Measurements from ENCODE around the gene TSPAN18.

Gene TSPAN18

DNA sequence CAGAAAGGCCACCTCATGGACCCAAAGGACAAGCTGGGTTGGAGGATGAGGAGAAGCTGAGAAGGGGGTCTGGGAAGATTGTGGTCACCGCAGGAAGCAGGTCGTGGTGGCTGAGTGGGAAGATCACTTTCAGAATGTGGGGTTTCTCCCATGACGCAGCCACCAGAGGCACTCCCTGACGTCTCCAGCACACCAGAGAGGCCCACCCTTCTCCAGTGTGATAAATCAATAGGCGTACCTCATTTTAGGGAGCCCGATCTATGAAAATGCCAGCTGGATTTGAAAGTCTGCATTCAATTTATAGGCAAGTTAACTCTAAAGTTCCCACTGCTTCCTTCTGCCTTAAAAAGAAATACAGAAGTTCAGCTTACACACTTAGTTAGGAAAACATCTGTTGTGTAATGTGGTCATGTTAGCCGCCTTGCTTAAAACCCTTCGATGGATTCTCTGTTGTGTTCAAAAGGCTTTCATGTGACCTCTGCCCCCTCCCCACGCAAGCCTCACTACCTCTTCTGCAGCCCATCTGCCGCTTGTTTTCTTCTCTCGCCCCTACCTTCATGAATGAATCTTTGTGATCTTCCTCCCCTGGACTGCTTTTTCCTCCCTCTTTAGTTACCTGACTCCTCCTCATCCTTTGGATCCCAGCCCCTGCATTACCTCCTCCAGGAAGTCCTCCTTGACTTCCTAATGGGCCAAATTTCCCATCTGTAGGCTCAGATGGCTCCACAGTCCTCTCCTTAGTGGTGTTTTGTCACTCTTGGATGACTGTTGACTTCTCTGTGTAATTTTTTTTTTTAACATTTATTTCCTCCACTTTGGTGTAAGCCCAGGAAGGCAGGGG lies 10.7 kb downstream of the TSPAN18 start:
- DNase-seq (ENCODE audit: insufficient read length, low spot score): no peak
- TF ChIP-seq, protein P1, sequence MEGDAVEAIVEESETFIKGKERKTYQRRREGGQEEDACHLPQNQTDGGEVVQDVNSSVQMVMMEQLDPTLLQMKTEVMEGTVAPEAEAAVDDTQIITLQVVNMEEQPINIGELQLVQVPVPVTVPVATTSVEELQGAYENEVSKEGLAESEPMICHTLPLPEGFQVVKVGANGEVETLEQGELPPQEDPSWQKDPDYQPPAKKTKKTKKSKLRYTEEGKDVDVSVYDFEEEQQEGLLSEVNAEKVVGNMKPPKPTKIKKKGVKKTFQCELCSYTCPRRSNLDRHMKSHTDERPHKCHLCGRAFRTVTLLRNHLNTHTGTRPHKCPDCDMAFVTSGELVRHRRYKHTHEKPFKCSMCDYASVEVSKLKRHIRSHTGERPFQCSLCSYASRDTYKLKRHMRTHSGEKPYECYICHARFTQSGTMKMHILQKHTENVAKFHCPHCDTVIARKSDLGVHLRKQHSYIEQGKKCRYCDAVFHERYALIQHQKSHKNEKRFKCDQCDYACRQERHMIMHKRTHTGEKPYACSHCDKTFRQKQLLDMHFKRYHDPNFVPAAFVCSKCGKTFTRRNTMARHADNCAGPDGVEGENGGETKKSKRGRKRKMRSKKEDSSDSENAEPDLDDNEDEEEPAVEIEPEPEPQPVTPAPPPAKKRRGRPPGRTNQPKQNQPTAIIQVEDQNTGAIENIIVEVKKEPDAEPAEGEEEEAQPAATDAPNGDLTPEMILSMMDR (IDR thresholded peaks at IDR 0.05; ENCODE audit: insufficient read depth, missing control alignments): no peak
- FAIRE-seq: no peak

DNA sequence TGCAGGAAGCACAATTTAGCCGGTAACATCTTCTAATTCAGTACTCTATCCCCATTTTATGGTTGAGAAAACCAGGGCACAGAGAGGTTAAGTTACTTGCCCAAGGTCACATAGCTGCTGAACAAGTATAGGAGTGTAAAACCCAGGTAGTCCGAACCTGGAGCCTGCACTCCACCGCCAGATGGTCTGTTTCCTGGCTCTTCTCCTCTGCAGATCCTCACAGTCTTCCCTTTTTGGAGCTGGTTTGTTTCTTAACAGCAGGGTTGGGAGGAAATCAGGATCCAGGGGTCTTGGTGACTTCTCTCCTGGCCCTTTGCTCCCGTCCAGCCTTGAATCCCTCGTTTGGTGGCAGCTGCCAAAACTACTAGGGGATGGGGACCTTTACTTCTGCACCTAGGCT lies 12.0 kb downstream of the TSPAN18 start:
- DNase-seq (ENCODE audit: insufficient read length, low spot score) (no peak), FAIRE-seq (no peak)
- TF ChIP-seq, protein P1 (IDR thresholded peaks at IDR 0.05; ENCODE audit: insufficient read depth, missing control alignments): no peak

DNA sequence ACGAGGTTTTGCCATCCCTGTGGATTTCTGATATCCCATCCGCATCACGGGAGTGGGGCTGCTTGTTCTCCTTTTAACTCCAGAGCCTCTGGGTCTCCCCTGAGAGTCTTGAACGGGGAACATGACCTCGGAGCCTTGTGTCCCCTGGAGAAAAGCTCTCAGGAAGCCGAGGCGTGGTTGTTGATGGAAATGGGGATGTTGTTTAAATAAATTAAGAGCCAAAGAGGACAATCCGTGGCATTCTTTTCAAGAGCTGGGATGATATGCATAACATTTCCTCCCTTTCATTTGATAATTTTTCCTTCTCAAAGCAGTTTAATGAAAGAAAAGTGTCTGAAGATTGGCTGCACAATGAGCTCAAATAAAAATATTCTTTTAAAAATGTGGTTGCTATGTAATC lies 14.2 kb downstream of the TSPAN18 start:
- TF ChIP-seq, protein P1 (IDR thresholded peaks at IDR 0.05; ENCODE audit: insufficient read depth, missing control alignments): no peak
- no peak for DNase-seq (ENCODE audit: insufficient read length, low spot score)
- no peak for FAIRE-seq

DNA sequence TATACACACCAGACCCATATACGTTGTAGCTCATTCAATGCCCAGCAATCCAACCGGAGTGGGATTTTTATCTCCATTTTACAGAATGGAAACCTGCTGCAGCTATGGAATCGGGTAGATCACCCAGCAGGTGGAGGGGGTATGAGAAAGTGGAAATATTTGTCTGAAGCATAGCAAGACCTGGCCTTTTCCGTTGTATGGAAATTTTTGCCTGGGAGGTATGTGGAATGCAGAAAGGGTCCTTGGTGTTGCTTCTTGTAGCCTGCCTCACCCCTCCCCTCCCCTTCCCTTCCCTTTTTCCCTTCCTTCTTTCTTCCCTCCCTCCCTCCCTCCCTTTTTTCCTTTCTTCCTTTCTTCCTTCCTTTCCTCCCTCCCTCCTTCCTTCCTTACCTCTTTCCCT lies 15.2 kb downstream of the TSPAN18 start:
- FAIRE-seq (no peak), DNase-seq (ENCODE audit: insufficient read length, low spot score) (no peak)
- TF ChIP-seq, protein P1 (IDR thresholded peaks at IDR 0.05; ENCODE audit: insufficient read depth, missing control alignments): no peak

DNA sequence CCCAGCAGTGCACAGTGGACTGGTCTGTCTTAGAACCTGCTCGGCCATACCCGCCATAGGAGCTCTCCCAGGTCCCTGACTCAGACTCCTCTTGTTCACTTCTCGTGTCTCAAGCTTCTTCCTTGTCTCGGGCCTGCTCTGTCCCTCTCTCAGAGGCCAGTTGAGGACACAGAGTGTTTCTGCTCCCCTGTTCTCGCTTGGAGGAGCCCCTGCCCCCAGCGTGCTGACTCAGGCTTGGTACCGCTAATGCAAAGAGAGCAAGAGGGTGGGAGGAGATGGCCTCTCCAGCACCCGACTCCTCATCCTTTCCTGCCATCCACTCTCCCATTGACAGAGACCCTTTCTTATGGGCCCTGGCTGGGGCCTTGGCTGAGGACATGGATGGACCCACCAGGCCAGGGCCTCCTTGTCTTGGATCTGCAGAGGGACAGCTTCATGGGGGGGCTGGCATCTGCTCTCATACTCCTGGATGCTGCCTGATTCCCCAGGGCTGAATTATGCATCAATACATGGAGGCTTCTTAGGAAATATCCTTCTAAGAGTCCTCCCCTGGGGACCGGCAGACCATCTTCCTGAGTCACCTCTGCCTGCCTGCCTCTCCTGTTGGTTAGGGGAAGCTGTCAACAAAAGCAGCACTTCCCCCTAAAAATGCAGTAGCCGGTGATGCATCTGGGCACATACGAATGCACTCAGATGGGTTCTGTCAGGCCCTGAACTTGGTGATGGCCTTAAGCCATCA lies 15.9 kb downstream of the TSPAN18 start:
- FAIRE-seq (no peak), DNase-seq (ENCODE audit: insufficient read length, low spot score) (no peak)
- TF ChIP-seq, protein P1 (IDR thresholded peaks at IDR 0.05; ENCODE audit: insufficient read depth, missing control alignments): no peak

DNA sequence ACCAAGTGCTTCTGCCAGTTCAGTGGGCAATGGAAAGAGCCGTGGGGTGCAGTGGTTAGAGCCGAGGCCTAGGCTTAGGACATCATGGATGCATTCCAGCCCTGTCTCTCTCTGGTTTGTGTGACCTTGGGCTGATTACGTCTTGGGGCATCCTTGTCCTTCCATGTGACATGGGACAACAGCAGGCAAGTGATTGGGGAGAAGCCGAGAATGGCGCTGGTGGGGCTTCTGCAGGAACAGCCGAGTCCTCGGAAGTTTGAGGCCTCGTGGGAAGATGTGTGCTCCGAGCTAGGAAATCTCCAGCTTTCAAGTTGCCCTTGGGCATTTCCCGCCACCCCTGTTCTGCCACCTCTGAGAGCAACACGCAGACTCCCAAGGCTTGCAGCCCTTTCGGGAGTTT lies 16.6 kb downstream of the TSPAN18 start:
- no peak for DNase-seq (ENCODE audit: insufficient read length, low spot score)
- FAIRE-seq: no peak
- TF ChIP-seq, protein P1 (IDR thresholded peaks at IDR 0.05; ENCODE audit: insufficient read depth, missing control alignments): no peak

Measured in D721Med (cell line).